K562 (cell line): Measurements from ENCODE around the gene AAR2.

Experiments used
- ELF4 ChIP-seq: fragments of 450-650 bp; formaldehyde crosslinking; IDR thresholded peaks from 2 replicates; pipeline ENCODE4 v1.4.0; 2022; ENCODE audit warnings: missing genetic modification characterization
- GABPA ChIP-seq: fragments of 200-800 bp; sonication (Bioruptor generic); conservative IDR thresholded peaks from 2 replicates; pipeline ENCODE4 v1.6.1; 2016; ENCODE audit warnings: low read depth, missing genetic modification characterization, missing compliant biosample characterization
- HDAC2 ChIP-seq: fragments of 450-650 bp; IDR thresholded peaks from 2 replicates; pipeline ENCODE4 v1.6.1; 2016; ENCODE audit warnings: mild to moderate bottlenecking
- MYC ChIP-seq, 2 experiments: fragments of 250-450 bp in 1 of 2; sonication (Bioruptor Pico) in 1 of 2; IDR thresholded peaks; 2 replicates each; pipeline versions ENCODE4 v1.5.1 to v1.6.1; 2012 to 2021; ENCODE audit warnings: low read depth in 2 of 2, borderline replicate concordance in 1 of 2, improper control_type of control experiment in 1 of 2, low read length in 1 of 2, mild to moderate bottlenecking in 1 of 2, moderate library complexity in 1 of 2
- POLR2AphosphoS5 ChIP-seq: IDR thresholded peaks from 2 replicates; pipeline ENCODE4 v1.6.1; 2011; ENCODE audit warnings: mild to moderate bottlenecking, low read depth, low read length, moderate library complexity; ENCODE audit not compliant: control insufficient read depth, insufficient read depth
- RAD21 ChIP-seq, 2 experiments: fragments of 250-450 bp in 1 of 2; fragments of 450-650 bp in 1 of 2; sonication (Bioruptor Pico) in 1 of 2; formaldehyde crosslinking in 1 of 2; IDR thresholded peaks in 1 of 2; conservative IDR thresholded peaks in 1 of 2; 2 replicates each; pipeline versions ENCODE4 v1.4.0 to v1.8.0; 2020 to 2022; ENCODE audit warnings: mild to moderate bottlenecking in 2 of 2, moderate library complexity in 1 of 2
- TCF7L2 ChIP-seq: fragments of 150-350 bp; IDR thresholded peaks from 2 replicates; pipeline ENCODE4 v1.6.1; 2016; ENCODE audit warnings: low read depth, mild to moderate bottlenecking, low read length, moderate library complexity
- ZFX ChIP-seq: sonication (generic); formaldehyde crosslinking; IDR thresholded peaks from 2 replicates; pipeline ENCODE4 v1.8.0; 2022; ENCODE audit warnings: mild to moderate bottlenecking, missing genetic modification reagents, moderate library complexity
- ZNF263 ChIP-seq: sonication (generic); formaldehyde crosslinking; IDR thresholded peaks from 2 replicates; pipeline ENCODE4 v1.8.0; 2022; ENCODE audit warnings: mild to moderate bottlenecking, missing genetic modification reagents, borderline replicate concordance
- TF ChIP-seq, protein P1 (sequence below): fragments of 250-450 bp; sonication (Bioruptor Pico); IDR thresholded peaks from 2 replicates; pipeline ENCODE4 v1.5.0; 2021; ENCODE audit warnings: mild to moderate bottlenecking, borderline replicate concordance
- TF ChIP-seq, protein P2 (sequence below): fragments of 250-450 bp; sonication (Bioruptor Pico); IDR thresholded peaks from 2 replicates; pipeline ENCODE4 v1.4.0; 2020; ENCODE audit warnings: borderline replicate concordance
- TF ChIP-seq, protein P3 (sequence below), 3 experiments: IDR thresholded peaks in 2 of 3; conservative IDR thresholded peaks in 1 of 3; 2 replicates each; pipeline ENCODE4 v1.5.1; 2011 to 2012; ENCODE audit warnings: low read length in 3 of 3, mild to moderate bottlenecking in 3 of 3, control low read depth in 2 of 3, improper control_type of control experiment in 1 of 3, inconsistent platforms in 1 of 3, low read depth in 1 of 3, mixed read lengths in 1 of 3, moderate library complexity in 1 of 3; ENCODE audit not compliant: insufficient read depth in 2 of 3
- TF ChIP-seq, protein P4 (sequence below): sonication (generic); formaldehyde crosslinking; IDR thresholded peaks from 2 replicates; pipeline ENCODE4 v1.4.0; 2020; ENCODE audit warnings: mild to moderate bottlenecking, missing genetic modification reagents

DNA sequence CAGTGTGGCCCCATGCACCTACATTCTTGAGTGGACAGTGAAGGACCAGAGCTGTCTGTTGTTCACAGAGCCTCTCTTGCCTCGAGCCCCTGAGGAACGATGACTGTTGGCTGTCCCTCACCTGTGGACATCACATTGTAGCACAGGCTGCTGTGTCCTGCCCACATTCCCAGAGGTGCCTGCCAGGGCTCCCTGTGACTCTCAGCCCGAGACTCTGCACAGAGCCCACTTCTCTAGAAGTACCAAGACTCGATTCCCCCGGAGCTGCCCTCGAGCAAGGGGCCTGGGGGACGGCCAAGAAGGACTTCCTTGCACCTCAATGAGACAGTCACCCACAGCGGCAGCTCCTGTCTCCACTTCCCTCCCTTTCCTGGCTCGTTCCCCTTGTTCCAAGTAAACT lies 41.3 kb downstream of the AAR2 start:
- TF ChIP-seq, protein P1, sequence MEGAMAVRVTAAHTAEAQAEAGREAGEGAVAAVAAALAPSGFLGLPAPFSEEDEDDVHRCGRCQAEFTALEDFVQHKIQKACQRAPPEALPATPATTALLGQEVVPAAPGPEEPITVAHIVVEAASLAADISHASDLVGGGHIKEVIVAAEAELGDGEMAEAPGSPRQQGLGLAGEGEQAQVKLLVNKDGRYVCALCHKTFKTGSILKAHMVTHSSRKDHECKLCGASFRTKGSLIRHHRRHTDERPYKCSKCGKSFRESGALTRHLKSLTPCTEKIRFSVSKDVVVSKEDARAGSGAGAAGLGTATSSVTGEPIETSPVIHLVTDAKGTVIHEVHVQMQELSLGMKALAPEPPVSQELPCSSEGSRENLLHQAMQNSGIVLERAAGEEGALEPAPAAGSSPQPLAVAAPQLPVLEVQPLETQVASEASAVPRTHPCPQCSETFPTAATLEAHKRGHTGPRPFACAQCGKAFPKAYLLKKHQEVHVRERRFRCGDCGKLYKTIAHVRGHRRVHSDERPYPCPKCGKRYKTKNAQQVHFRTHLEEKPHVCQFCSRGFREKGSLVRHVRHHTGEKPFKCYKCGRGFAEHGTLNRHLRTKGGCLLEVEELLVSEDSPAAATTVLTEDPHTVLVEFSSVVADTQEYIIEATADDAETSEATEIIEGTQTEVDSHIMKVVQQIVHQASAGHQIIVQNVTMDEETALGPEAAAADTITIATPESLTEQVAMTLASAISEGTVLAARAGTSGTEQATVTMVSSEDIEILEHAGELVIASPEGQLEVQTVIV (CRISPR knock-in tag): no peak
- no peak for TF ChIP-seq POLR2AphosphoS5
- TF ChIP-seq ZFX (CRISPR knock-in tag): no peak
- TF ChIP-seq, protein P2, sequence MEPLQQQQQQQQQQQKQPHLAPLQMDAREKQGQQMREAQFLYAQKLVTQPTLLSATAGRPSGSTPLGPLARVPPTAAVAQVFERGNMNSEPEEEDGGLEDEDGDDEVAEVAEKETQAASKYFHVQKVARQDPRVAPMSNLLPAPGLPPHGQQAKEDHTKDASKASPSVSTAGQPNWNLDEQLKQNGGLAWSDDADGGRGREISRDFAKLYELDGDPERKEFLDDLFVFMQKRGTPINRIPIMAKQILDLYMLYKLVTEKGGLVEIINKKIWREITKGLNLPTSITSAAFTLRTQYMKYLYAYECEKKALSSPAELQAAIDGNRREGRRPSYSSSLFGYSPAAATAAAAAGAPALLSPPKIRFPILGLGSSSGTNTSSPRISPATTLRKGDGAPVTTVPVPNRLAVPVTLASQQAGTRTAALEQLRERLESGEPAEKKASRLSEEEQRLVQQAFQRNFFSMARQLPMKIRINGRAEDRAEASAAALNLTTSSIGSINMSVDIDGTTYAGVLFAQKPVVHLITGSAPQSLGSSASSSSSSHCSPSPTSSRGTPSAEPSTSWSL (CRISPR knock-in tag): no peak
- TF ChIP-seq ELF4: no peak
- TF ChIP-seq, protein P3, sequence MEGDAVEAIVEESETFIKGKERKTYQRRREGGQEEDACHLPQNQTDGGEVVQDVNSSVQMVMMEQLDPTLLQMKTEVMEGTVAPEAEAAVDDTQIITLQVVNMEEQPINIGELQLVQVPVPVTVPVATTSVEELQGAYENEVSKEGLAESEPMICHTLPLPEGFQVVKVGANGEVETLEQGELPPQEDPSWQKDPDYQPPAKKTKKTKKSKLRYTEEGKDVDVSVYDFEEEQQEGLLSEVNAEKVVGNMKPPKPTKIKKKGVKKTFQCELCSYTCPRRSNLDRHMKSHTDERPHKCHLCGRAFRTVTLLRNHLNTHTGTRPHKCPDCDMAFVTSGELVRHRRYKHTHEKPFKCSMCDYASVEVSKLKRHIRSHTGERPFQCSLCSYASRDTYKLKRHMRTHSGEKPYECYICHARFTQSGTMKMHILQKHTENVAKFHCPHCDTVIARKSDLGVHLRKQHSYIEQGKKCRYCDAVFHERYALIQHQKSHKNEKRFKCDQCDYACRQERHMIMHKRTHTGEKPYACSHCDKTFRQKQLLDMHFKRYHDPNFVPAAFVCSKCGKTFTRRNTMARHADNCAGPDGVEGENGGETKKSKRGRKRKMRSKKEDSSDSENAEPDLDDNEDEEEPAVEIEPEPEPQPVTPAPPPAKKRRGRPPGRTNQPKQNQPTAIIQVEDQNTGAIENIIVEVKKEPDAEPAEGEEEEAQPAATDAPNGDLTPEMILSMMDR (IDR thresholded peaks at IDR 0.05 in 2 of 3, conservative IDR thresholded peaks at IDR 0.05 in 1 of 3; ENCODE audit: insufficient read depth in 2 of 3, low read depth in 1 of 3, low read length in 3 of 3): no peak
- TF ChIP-seq HDAC2: no peak
- TF ChIP-seq TCF7L2: no peak
- TF ChIP-seq GABPA (tag): no peak
- no peak for TF ChIP-seq RAD21 (CRISPR knock-in tag; conservative IDR thresholded peaks at IDR 0.05 in 1 of 2, IDR thresholded peaks at IDR 0.05 in 1 of 2)
- no peak for TF ChIP-seq ZNF263 (CRISPR knock-in tag)
- TF ChIP-seq, protein P4, sequence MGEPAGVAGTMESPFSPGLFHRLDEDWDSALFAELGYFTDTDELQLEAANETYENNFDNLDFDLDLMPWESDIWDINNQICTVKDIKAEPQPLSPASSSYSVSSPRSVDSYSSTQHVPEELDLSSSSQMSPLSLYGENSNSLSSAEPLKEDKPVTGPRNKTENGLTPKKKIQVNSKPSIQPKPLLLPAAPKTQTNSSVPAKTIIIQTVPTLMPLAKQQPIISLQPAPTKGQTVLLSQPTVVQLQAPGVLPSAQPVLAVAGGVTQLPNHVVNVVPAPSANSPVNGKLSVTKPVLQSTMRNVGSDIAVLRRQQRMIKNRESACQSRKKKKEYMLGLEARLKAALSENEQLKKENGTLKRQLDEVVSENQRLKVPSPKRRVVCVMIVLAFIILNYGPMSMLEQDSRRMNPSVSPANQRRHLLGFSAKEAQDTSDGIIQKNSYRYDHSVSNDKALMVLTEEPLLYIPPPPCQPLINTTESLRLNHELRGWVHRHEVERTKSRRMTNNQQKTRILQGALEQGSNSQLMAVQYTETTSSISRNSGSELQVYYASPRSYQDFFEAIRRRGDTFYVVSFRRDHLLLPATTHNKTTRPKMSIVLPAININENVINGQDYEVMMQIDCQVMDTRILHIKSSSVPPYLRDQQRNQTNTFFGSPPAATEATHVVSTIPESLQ: no peak
- no peak for TF ChIP-seq MYC (IDR thresholded peaks at IDR 0.05; ENCODE audit: low read depth, low read length)
- no peak for TF ChIP-seq MYC (CRISPR knock-in tag; IDR thresholded peaks at IDR 0.05; ENCODE audit: borderline replicate concordance, low read depth)
